Caco-2 (cell line): Measurements from ENCODE around the gene PPP1CC. TPM values are rescaled to one million over a fixed set of nuclear protein-coding genes. Genes with fewer than 3 reads are reported as not detected.

Experiments
- BruUV-seq: library from RNA; stranded (reverse); fragments of 400-500 nt; replicated peaks from 2 replicates; lab custom pipeline; 2021; lab: Mats Ljungman, UMichigan
- CTCF ChIA-PET: fragments of 300-600 bp; sonication (Branson Sonifier 250); formaldehyde crosslinking; loops from one replicate; lab custom pipeline; 2022; ENCODE audit warnings: antibody characterized with exemption; lab: Charles Lee
- POLR2A ChIA-PET: fragments of 300-600 bp; sonication (Branson Sonifier 250); formaldehyde crosslinking; loops from one replicate; lab custom pipeline; 2022; ENCODE audit warnings: antibody characterized with exemption; lab: Charles Lee
- DNase-seq, 2 experiments: peaks; one replicate each; pipeline versions ENCODE4 v3.0.0 to v3.0.0-alpha.2; 2020 to 2022
- H3K27me3 ChIP-seq: replicated peaks from 2 replicates; pipeline ENCODE4 v1.6.0; 2011; ENCODE audit warnings: low read length; ENCODE audit not compliant: control insufficient read depth, insufficient read depth
- H3K36me3 ChIP-seq: 2 replicates; pipeline ENCODE4 v1.5.1; 2011; ENCODE audit warnings: low read length; ENCODE audit not compliant: control insufficient read depth, insufficient read depth
- H3K4me1 ChIP-seq: fragments of 250-450 bp; sonication (Bioruptor Pico); 2 replicates; pipeline ENCODE4 v1.5.1; 2020; ENCODE audit warnings: mild to moderate bottlenecking
- H3K4me3 ChIP-seq: 2 replicates; pipeline ENCODE4 v1.5.1; 2011; ENCODE audit warnings: low read depth, mild to moderate bottlenecking, control low read depth, low read length
- H3K9me3 ChIP-seq: fragments of 250-450 bp; sonication (Bioruptor Pico); 2 replicates; pipeline ENCODE4 v1.5.1; 2020; ENCODE audit warnings: mild to moderate bottlenecking, moderate library complexity
- H3K27ac Mint-ChIP-seq: one replicate; pipeline ENCODE4 v1.8.0; 2022; ENCODE audit warnings: mixed read lengths; ENCODE audit not compliant: unreplicated experiment
- H3K27me3 Mint-ChIP-seq: one replicate; pipeline ENCODE4 v1.8.0; 2022; ENCODE audit warnings: mixed read lengths; ENCODE audit not compliant: insufficient read depth, unreplicated experiment
- H3K36me3 Mint-ChIP-seq: one replicate; pipeline ENCODE4 v1.8.0; 2022; ENCODE audit warnings: mild to moderate bottlenecking, mixed read lengths; ENCODE audit not compliant: insufficient read depth, unreplicated experiment
- H3K4me1 Mint-ChIP-seq: one replicate; pipeline ENCODE4 v1.8.0; 2022; ENCODE audit warnings: low read depth, mixed read lengths; ENCODE audit not compliant: unreplicated experiment
- H3K4me3 Mint-ChIP-seq: one replicate; pipeline ENCODE4 v1.8.0; 2022; ENCODE audit warnings: mild to moderate bottlenecking, moderate library complexity, mixed read lengths; ENCODE audit not compliant: unreplicated experiment
- H3K9me3 Mint-ChIP-seq: one replicate; pipeline ENCODE4 v1.8.0; 2022; ENCODE audit warnings: mixed read lengths; ENCODE audit not compliant: unreplicated experiment
- CTCF ChIP-seq, 2 experiments: fragments of 200-600 bp in 1 of 2; IDR thresholded peaks; 1 replicate in 1 of 2; 2 replicates in 1 of 2; pipeline versions ENCODE4 v1.5.1 to v1.8.0; 2011 to 2022; ENCODE audit warnings: antibody characterized with exemption in 1 of 2, control low read depth in 1 of 2, inconsistent platforms in 1 of 2, low read depth in 1 of 2, low read length in 1 of 2, mild to moderate bottlenecking in 1 of 2, moderate library complexity in 1 of 2; ENCODE audit not compliant: insufficient read depth in 1 of 2, severe bottlenecking in 1 of 2, unreplicated experiment in 1 of 2
- intact Hi-C: fragments of 100-400 bp; cut with micrococcal nuclease; formaldehyde crosslinking; loops from one replicate; pipeline ENCODE4 v1.10.0; 2022; ENCODE audit not compliant: unreplicated experiment
- total RNA-seq: library from RNA; stranded (reverse); gene quantifications from 2 replicates; pipeline ENCODE4 v1.2.3, GENCODE V29; 2022

The PPP1CC gene
- total RNA-seq, 1 experiment from 2014 or later: 213 TPM

GRCh38 chr12:110754101-110754793, 11.6 kb upstream of the PPP1CC start:
- Mint-ChIP-seq H3K4me3 (no peak overlapping the region), H3K27me3 (no peaks in the 10 kb centered on the region), H3K27ac (no peak overlapping the region), H3K36me3 (no peaks in the 10 kb centered on the region), H3K9me3 (no peaks in the 10 kb centered on the region), H3K4me1 (no peaks in the 10 kb centered on the region)
- Histone ChIP-seq H3K4me1 (no peaks in the 10 kb centered on the region), H3K27me3 (no peaks in the 10 kb centered on the region), H3K9me3 (no peaks in the 10 kb centered on the region), H3K4me3 (no peak overlapping the region), H3K36me3 (no peaks in the 10 kb centered on the region)
- DNase-seq: no peak
- intact Hi-C loops: no loop called here
- ChIA-PET CTCF (interaction anchor here (0.9 kb wide), 1 partner anchor 49 kb away, joined by 3 read pairs; no protein-coding TSS in a partner anchor), POLR2A (no interaction called here)
- BruUV-seq: no TSS peak
- TF ChIP-seq CTCF (IDR thresholded peaks at IDR 0.05; ENCODE audit: insufficient read depth in 1 of 2, low read depth in 1 of 2, low read length in 1 of 2, severe bottlenecking in 1 of 2, unreplicated experiment in 1 of 2): no peak

- ChIA-PET POLR2A (no interaction called here), CTCF (no interaction called here)
- no peaks in the 10 kb centered on the region for H3K4me1 Mint-ChIP-seq
- intact Hi-C loops: no loop called here
- no peaks in the 10 kb centered on the region for H3K36me3 ChIP-seq
- no peaks in the 10 kb centered on the region for H3K4me1 ChIP-seq
- no peaks in the 10 kb centered on the region for H3K9me3 Mint-ChIP-seq
- no TSS peak for BruUV-seq
- H3K27ac Mint-ChIP-seq: no peak overlapping the region
- no peaks in the 10 kb centered on the region for H3K9me3 ChIP-seq
- H3K4me3 Mint-ChIP-seq: no peak overlapping the region
- no peaks in the 10 kb centered on the region for H3K36me3 Mint-ChIP-seq
- no peak overlapping the region for H3K4me3 ChIP-seq
- no peak for TF ChIP-seq CTCF (IDR thresholded peaks at IDR 0.05; ENCODE audit: insufficient read depth in 1 of 2, low read depth in 1 of 2, low read length in 1 of 2, severe bottlenecking in 1 of 2, unreplicated experiment in 1 of 2)
- H3K27me3 ChIP-seq: no peaks in the 10 kb centered on the region
- no peaks in the 10 kb centered on the region for H3K27me3 Mint-ChIP-seq
- DNase-seq: no peak
Observed at GRCh38 chr12:110750784-110751461, 8.2 kb upstream of the PPP1CC start.

- intact Hi-C loops: loop anchor here (10.0 kb wide), 1 partner anchor 78 kb away; no protein-coding TSS in a partner anchor
- BruUV-seq: no TSS peak
- H3K27me3 ChIP-seq: no peaks in the 10 kb centered on the region
- H3K4me3 Mint-ChIP-seq: no peak overlapping the region
- ChIA-PET POLR2A (no interaction called here), CTCF (no interaction called here)
- H3K9me3 ChIP-seq: no peaks in the 10 kb centered on the region
- DNase-seq: no peak
- H3K4me3 ChIP-seq: no peak overlapping the region
- H3K36me3 Mint-ChIP-seq: peaks cover 14% of the 10 kb centered on the region
- no peak overlapping the region for H3K27ac Mint-ChIP-seq
- H3K9me3 Mint-ChIP-seq: no peaks in the 10 kb centered on the region
- no peaks in the 10 kb centered on the region for H3K27me3 Mint-ChIP-seq
- 0 out of 2 replicates have a peak, but pooled peaks cover 6% of the 10 kb centered on the region for H3K4me1 ChIP-seq
- H3K4me1 Mint-ChIP-seq: peaks cover 8% of the 10 kb centered on the region
- no peaks in the 10 kb centered on the region for H3K36me3 ChIP-seq
- no peak for TF ChIP-seq CTCF (IDR thresholded peaks at IDR 0.05; ENCODE audit: insufficient read depth in 1 of 2, low read depth in 1 of 2, low read length in 1 of 2, severe bottlenecking in 1 of 2, unreplicated experiment in 1 of 2)
Observed at GRCh38 chr12:110746550-110746949, 3.9 kb upstream of the PPP1CC start.
